ENCODE results near the gene ZNF100. TPM values are rescaled to one million over a fixed set of nuclear protein-coding genes. Genes with fewer than 3 reads are reported as not detected.
"Not testable (repeated sequence)": the region's sequence is repeated elsewhere in the genome, so short reads cannot be mapped to it uniquely, and the experiment has no call there.

ZNF100 gene
- polyA plus RNA-seq: 1 to 10 TPM; 6.8 to 7.8 (median 7.5) TPM

DNA sequence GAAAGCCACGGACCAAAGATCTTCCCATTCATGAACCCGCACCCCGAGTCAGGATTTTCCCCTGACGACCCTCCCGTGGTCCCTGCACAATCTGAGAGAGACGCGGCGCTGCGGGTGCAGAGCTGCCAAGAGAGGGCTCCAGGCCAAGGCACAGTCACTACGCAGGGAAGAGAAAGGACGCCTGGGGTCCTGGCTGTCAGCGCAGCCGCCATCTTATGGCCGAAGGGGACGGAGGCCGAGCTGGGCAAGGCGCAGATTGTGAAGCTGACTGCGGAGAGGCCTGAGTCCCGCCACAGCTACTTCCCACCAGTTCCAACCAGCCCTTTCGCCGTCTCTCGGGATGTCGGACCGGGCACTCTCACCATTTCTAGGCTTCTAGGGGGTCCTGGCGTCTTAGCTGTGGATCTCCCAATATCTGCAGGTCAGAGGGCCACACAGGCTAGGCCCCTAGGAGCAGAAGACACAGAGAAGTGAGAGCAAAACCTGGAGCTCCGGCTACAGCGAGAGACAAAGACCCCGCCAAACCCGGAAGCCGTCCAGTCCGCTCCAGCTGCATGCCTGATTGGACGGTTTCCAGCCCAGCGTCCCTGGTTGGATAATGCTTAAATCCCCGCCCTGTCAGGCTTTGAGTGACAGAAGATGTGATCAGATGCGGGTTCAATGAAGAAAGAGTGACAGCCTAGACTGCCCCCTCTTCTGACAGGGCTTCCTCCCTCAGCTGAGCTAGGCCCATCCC, at the start of gene ZNF100:
ZNF100 (minus strand) TSS at position 515 of the 736 bp plus-strand sequence; CDS start at position 365, 150 bp downstream.
- Mint-ChIP-seq H3K27me3 (ENCODE audit: low read depth in 3 of 3) (peaks cover 0 to 2% (median 0%) of the 10 kb centered on the region in 3 donors), H3K27ac (peak within 1 kb of the TSS; percentile 91 to 98 (median 94)), H3K36me3 (peaks cover 9 to 14% (median 12%) of the 10 kb centered on the region in 3 donors), H3K4me3 (peak within 1 kb of the TSS; percentile 97 to 99 (median 98)), H3K4me1 (peaks cover 36 to 45% of the 10 kb centered on the region in 2 donors), H3K9me3 (no peaks in the 10 kb centered on the region)
- peak; percentile 83 to 86 (median 84) for DNase-seq

DNA sequence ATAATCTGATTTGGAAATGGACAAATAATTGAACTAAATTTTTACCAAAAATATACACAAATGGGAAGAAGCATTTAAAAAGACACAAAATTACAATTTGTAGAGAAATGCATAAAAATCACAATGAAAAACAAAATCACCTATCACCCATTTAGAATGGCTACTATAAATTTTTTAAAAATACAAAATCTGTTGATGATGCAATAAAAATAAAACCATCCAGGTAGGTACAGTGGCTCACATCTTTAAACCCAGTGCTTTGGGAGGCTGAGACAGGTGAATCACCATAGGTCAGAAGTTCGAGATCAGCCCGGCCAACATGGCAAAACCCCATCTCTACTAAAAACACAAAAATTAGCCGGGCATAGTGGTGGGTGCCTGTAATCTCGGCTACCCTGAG, 45.1 kb upstream of the ZNF100 start:
- Mint-ChIP-seq H3K36me3 (peaks cover 64 to 92% (median 89%) of the 10 kb centered on the region in 3 donors), H3K27me3 (ENCODE audit: low read depth in 3 of 3) (no peaks in the 10 kb centered on the region), H3K4me3 (no peak overlapping the region), H3K4me1 (no peaks in the 10 kb centered on the region), H3K27ac (no peak overlapping the region), H3K9me3 (peaks cover 28 to 81% (median 62%) of the 10 kb centered on the region in 6 donors)
- DNase-seq: no peak

DNA sequence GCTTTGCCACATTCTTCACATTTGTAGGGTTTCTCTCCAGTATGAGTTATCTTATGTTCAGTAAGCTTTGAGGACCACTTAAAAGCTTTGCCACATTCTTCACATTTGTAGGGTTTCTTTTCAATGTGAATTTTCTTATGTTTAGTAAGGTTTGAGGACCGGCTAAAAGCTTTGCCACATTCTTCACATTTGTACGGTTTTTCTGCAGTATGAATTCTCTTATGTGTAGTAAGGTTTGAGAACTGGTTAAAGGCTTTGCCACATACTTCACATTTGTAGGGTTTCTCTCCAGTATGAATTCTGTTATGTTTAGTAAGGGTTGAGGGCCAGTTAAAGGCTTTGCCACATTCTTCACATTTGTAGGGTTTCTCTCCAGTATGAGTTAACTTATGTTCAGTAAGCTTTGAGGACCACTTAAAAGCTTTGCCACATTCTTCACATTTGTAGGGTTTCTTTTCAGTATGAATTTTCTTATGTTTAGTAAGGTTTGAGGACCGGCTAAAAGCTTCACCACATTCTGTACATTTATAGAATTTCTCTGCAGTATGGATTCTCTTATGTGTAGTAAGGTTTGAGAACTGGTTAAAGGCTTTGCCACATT, 41.1 kb upstream of the ZNF100 start:
- H3K4me3 Mint-ChIP-seq; H3K4me1 Mint-ChIP-seq; H3K27ac Mint-ChIP-seq; DNase-seq; H3K27me3 Mint-ChIP-seq (ENCODE audit: low read depth in 3 of 3): not testable (repeated sequence)
- Mint-ChIP-seq H3K36me3 (peaks cover 43 to 60% (median 57%) of the 10 kb centered on the region in 3 donors), H3K9me3 (peaks cover 37 to 87% (median 84%) of the 10 kb centered on the region in 6 donors)

DNA sequence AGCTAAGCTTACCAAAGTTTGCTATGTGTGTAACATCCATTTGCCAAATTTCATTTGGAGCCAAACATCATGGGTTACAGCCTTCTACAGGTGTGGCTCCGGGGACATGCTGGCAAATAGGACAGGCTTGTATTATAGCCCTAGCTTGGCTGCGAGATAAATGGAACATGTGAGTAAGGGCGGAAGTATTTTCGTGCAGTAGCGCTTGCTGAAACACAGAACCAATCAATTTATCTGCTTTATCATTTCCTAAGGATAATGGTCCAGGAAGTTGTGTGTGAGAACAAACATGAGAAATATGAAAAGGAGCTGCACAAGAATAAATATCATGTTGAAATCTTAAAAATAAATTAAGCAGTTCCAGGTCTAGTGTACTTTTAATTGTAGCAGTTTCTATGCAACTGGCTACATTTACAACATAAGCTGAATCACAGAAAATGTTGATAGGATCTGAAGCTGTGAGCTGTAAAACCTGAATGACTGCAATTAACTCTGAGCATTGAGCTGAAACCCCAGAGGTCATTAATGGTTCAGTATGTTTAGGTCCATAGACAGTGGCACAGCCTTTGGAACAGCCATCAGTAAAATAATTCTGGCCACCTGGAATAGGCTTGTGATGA, 22.2 kb upstream of the ZNF100 start:
- H3K4me3 Mint-ChIP-seq: no peak overlapping the region
- peaks cover 0 to 4% (median 2%) of the 10 kb centered on the region in 3 donors for H3K36me3 Mint-ChIP-seq
- H3K4me1 Mint-ChIP-seq: no peaks in the 10 kb centered on the region
- DNase-seq: no peak
- peaks cover 0 to 3% (median 2%) of the 10 kb centered on the region in 3 donors for H3K27me3 Mint-ChIP-seq (ENCODE audit: low read depth in 3 of 3)
- no peak overlapping the region for H3K27ac Mint-ChIP-seq
- peaks cover 1 to 23% (median 9%) of the 10 kb centered on the region in 6 donors for H3K9me3 Mint-ChIP-seq

DNA sequence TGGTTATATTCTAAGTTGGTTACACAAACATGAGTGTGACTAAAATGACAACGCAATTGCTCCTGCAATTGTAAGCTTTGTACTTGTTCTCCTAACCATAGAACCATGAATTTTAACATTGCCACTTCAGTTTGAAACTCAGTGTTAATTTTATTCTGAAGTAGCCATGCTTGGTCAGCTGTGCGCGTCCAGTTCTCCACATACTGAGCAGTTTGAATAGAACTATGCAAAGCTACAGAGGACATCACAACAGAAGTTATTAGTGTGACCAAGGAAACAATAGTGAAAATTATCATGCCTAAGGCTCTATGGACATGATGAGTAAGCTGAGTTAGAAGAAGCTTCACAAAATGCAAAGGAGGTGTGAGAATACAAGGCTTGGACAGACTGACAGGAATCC, 19.6 kb upstream of the ZNF100 start:
- Mint-ChIP-seq H3K9me3 (peaks cover 0 to 21% (median 6%) of the 10 kb centered on the region in 6 donors), H3K27me3 (ENCODE audit: low read depth in 3 of 3) (peaks cover 0 to 4% (median 4%) of the 10 kb centered on the region in 3 donors), H3K36me3 (peaks cover 0 to 4% (median 2%) of the 10 kb centered on the region in 3 donors), H3K4me3 (no peak overlapping the region), H3K27ac (no peak overlapping the region), H3K4me1 (no peaks in the 10 kb centered on the region)
- DNase-seq: no peak

DNA sequence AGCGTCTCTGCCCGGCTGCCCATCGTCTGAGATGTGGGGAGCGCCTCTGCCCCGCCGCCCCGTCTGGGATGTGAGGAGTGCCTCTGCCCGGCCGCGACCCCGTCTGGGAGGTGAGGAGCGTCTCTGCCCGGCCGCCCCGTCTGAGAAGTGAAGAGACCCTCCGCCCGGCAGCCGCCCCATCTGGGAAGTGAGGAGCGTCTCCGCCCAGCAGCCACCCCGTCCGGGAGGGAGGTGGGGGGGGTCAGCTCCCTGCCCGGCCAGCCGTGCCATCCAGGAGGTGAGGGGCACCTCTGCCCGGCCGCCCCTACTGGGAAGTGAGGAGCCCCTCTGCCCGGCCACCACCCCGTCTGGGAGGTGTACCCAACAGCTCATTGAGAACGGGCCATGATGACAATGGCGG, 8.4 kb upstream of the ZNF100 start:
- not testable (repeated sequence) for H3K27me3 Mint-ChIP-seq (ENCODE audit: low read depth in 3 of 3); H3K27ac Mint-ChIP-seq; DNase-seq; H3K9me3 Mint-ChIP-seq; H3K4me1 Mint-ChIP-seq; H3K4me3 Mint-ChIP-seq; H3K36me3 Mint-ChIP-seq

DNA sequence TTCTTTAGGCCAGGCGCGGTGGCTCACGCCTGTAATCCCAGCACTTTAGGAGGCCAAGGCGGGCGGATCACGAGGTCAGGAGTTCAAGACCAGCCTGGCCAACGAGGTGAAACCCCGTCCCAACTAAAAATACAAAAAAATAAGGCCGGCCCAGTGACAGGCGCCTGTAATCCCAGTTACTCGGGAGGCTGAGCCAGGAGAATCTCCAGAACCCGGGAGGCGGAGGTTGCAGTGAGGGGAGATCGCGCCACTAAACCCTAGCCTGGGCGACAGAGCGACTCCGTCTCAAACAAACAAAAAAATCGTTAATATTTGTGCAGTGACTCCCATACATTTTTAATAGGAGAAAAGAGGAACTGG, 694 bp downstream of the ZNF100 start:
- Mint-ChIP-seq H3K4me1 (peaks cover 41 to 51% of the 10 kb centered on the region in 2 donors), H3K4me3 (peak overlapping the region; percentile 97 to 99 (median 98)), H3K36me3 (peaks cover 14 to 19% (median 17%) of the 10 kb centered on the region in 3 donors), H3K27ac (peak overlapping the region; percentile 91 to 98 (median 94))
- H3K9me3 Mint-ChIP-seq; H3K27me3 Mint-ChIP-seq (ENCODE audit: low read depth in 3 of 3): not testable (repeated sequence)
- peak in 1 of 3 donors; percentile 1 for DNase-seq

DNA sequence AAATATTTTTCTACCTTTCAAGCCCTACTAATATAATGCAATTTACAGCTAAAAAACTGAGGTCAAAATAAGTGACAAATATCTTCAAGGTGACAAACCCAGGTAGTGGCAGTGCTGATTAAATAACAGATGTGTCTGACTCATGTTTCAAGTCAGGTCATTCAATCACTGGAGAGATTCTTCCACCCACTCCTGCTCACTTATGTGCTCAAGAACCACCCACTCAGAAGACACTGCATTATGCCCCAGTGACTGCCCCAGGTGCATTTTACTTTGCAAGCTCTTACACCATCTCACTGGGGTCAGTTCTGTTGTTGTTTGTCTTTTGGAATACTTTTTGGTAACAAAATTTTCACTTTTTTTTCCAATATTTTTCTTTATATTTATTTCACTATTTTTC, 2.2 kb downstream of the ZNF100 start:
- Mint-ChIP-seq H3K4me3 (peak overlapping the region in 3 of 5 donors; percentile 0 to 27 (median 15)), H3K4me1 (peaks cover 46 to 56% of the 10 kb centered on the region in 2 donors), H3K9me3 (no peaks in the 10 kb centered on the region), H3K27ac (peak overlapping the region in 2 of 6 donors; percentile 16 to 49), H3K27me3 (ENCODE audit: low read depth in 3 of 3) (peaks cover 0 to under 1% (median 0%) of the 10 kb centered on the region in 3 donors), H3K36me3 (peaks cover 24 to 28% (median 28%) of the 10 kb centered on the region in 3 donors)
- no peak for DNase-seq

DNA sequence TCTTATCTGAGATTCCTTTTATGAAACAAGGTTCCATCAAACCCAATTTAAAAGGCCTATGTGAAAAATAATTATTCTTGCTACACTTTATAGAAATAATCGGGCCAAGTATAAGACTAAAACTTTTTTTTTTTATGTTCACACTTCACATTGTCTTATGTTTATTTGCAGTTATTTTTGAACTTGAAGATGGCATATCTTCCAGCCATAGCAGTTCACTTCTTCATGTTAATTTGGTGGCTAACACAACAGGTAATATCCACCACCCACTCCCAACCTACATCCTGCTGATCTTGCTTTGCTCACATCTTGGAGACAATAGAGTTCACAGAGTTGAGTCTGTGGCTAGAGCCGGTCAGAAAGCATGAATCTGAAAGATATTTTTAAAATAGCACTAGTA, 5.8 kb downstream of the ZNF100 start:
- Mint-ChIP-seq H3K27ac (peak overlapping the region in 5 of 6 donors; percentile 31 to 79 (median 45)), H3K36me3 (peaks cover 40 to 57% (median 53%) of the 10 kb centered on the region in 3 donors), H3K4me1 (peaks cover 53 to 73% of the 10 kb centered on the region in 2 donors), H3K4me3 (peak overlapping the region in 1 of 5 donors; percentile 36)
- H3K27me3 Mint-ChIP-seq (ENCODE audit: low read depth in 3 of 3); DNase-seq; H3K9me3 Mint-ChIP-seq: not testable (repeated sequence)

DNA sequence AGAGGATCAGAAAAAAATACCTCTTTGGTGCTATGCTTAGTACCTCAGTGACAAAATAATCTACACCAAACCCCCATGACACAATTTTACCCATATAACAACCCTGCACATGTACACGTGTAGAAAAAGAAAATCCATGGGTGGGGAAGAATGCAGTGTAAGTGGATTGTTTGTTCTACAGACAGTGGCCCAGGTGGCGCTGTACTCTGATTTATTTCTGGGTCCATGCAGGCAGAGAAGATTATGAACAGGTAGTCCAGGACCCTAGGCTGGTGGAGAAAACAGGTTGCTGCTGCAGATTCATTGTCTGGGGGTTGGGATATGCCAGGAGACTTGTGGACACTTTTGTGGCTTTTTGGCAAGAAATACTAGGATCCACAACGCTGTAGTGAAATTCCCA, 9.1 kb downstream of the ZNF100 start:
- peaks cover 43 to 73% of the 10 kb centered on the region in 2 donors for H3K4me1 Mint-ChIP-seq
- no peaks in the 10 kb centered on the region for H3K9me3 Mint-ChIP-seq
- no peaks in the 10 kb centered on the region for H3K27me3 Mint-ChIP-seq (ENCODE audit: low read depth in 3 of 3)
- no peak overlapping the region for H3K4me3 Mint-ChIP-seq
- no peak for DNase-seq
- H3K27ac Mint-ChIP-seq: peak overlapping the region in 1 of 6 donors; percentile 43
- H3K36me3 Mint-ChIP-seq: peaks cover 55 to 76% (median 66%) of the 10 kb centered on the region in 3 donors

DNA sequence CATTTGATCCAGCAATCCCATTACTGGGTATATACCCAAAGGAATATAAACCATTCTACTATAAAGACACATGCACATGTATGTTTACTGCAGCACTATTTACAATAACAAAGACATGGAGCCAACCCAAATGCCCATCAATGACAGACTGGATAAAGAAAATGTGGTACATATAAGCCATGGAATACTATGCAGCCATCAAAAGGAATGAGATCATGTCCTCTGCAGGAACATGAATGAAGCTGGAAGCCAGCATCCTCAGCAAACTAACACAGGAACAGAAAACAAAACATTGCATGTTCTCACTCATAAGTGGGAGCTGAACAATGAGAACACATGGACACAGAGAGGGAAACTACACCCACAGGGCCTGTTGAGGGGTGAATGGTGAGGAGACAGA, 11.8 kb downstream of the ZNF100 start:
- H3K4me3 Mint-ChIP-seq; DNase-seq; H3K27me3 Mint-ChIP-seq (ENCODE audit: low read depth in 3 of 3); H3K9me3 Mint-ChIP-seq: not testable (repeated sequence)
- H3K4me1 Mint-ChIP-seq: peaks cover 30 to 62% of the 10 kb centered on the region in 2 donors
- H3K27ac Mint-ChIP-seq: peak overlapping the region in 1 of 6 donors; percentile 54
- H3K36me3 Mint-ChIP-seq: peaks cover 51 to 80% (median 69%) of the 10 kb centered on the region in 3 donors

DNA sequence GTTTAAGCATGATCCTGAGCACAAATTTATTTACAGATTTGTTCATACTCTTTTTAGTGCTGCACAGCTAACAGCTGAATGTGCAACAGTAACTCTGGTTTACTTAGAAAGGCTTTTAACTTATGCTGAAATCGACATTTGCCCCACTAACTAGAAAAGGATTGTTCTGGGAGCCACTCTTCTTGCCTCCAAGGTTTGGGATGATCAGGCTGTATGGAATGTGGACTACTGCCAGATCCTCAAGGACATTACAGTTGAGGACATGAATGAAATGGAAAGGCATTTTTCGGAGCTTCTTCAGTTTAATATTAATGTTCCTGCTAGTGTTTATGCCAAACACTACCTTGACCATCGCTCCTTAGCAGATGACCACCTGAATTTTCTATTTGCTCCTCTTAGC, 16.0 kb downstream of the ZNF100 start:
- Mint-ChIP-seq H3K4me3 (no peak overlapping the region), H3K4me1 (peaks cover 36 to 67% of the 10 kb centered on the region in 2 donors), H3K36me3 (peaks cover 47 to 73% (median 59%) of the 10 kb centered on the region in 3 donors), H3K27me3 (ENCODE audit: low read depth in 3 of 3) (no peaks in the 10 kb centered on the region), H3K27ac (peak overlapping the region in 1 of 6 donors; percentile 42), H3K9me3 (peaks cover 0 to 2% (median 0%) of the 10 kb centered on the region in 6 donors)
- DNase-seq: no peak

DNA sequence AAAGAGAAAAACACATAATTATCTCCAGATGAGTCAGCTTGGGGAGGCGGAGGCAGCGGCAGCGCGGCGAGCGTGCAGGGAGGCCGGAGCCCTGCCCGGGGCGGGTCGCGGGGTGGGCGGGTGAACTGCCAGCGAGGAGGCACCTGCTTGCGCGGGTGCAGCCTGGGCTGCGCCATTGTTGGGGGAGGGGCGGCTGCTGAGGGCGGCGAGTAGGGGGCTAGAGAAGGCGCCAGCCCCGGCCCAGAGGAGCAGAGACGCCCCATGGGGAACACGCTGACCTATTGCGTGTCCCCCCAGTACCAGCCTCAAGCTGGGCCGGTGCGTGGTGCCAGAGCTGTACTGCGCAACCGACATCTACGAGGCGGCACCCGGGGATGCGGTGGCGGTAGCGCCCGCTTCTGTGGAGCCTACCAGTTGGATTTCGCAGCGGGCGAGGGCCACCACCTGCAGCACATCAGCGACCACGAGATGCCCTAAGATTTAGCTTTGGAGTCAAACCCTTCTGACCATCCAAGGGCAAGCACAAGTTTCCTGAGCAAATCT, 16.7 kb downstream of the ZNF100 start:
- Mint-ChIP-seq H3K4me3 (no peak overlapping the region), H3K27ac (no peak overlapping the region), H3K36me3 (peaks cover 42 to 72% (median 56%) of the 10 kb centered on the region in 3 donors), H3K27me3 (ENCODE audit: low read depth in 3 of 3) (no peaks in the 10 kb centered on the region), H3K4me1 (peaks cover 34 to 64% of the 10 kb centered on the region in 2 donors), H3K9me3 (peaks cover 0 to 2% (median 0%) of the 10 kb centered on the region in 6 donors)
- no peak for DNase-seq

All from immature natural killer cell (primary cell).